HG03196 (cell line): ENCODE data around the gene CAMK2D.
"Not testable (repeated sequence)": the region's sequence is repeated elsewhere in the genome, so short reads cannot be mapped to it uniquely, and the experiment has no call there.

Experiments used
- ATAC-seq: cut with Tn5 transposase; IDR thresholded peaks from one replicate; pipeline ENCODE4 v1.9.1; 2021; ENCODE audit not compliant: unreplicated experiment

The CAMK2D gene

DNA sequence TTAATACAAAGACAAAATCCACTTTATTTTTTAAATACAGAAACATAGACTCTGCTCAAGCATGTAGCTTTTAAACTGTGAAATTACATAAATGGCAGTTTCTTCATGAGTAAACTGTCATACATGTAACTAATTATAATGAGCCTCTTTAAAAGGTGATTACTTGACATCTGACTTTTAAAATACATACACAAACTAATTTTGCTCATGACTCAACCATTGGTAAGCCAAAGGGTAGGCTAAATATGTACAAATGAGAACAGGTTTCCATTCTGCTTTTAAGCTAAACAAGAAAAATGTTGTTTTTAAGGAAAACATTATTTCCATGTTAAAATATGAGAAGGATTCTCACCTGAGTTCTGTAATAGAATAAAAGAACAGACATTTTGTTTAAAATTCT lies 27.9 kb downstream of the CAMK2D start:
- no peak for ATAC-seq

- ATAC-seq = no peak
Observed at GRCh38 chr4:113732967-113733527, 28.5 kb downstream of the CAMK2D start.

GRCh38 chr4:113730467-113731216 lies 30.9 kb downstream of the CAMK2D start:
- no peak for ATAC-seq

DNA sequence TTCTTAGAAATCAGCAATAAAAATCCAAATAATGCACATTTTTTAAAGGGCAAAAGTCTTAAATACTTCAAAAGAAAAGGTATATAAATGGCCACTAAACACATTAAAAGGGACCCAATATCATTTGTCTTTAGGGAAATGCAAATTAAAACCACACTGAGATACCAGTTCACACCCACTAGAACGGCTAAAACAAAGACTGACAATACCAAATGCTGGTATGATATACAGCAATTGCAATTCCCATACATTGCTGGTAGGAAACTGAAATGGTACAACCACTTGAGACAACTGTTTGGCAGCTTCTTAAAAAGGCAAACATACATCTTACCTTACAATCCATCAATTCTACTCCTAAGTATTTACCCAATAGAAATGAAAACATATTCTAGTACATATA lies 33.7 kb downstream of the CAMK2D start:
- ATAC-seq = no peak

GRCh38 chr4:113725963-113726362 lies 35.6 kb downstream of the CAMK2D start:
- no peak for ATAC-seq

DNA sequence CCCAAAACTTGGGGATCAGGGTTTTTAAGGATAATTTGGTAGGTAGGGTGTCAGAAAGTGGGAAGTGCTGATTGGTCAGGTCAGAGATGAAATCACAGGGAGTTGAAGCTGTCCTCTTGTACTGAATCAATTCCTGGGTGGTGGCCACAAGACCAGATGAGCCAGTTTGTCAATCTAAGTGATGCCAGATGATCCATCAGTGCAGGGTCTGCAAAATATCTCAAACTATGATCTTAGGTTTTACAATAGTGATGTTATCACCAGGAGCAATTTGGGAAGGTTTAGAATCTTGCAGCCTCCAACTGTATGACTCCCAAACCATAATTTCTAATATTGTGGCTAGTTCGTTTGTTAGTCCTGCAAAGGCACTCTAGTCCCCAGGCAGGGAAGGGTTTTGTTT lies 43.3 kb downstream of the CAMK2D start:
- ATAC-seq = no peak

- ATAC-seq = no peak
Observed at GRCh38 chr4:113711883-113712662, 49.5 kb downstream of the CAMK2D start.

GRCh38 chr4:113708250-113708649 lies 53.3 kb downstream of the CAMK2D start:
- peak; percentile 56 for ATAC-seq

- no peak for ATAC-seq
Observed at GRCh38 chr4:113707048-113707447, 54.5 kb downstream of the CAMK2D start.

DNA sequence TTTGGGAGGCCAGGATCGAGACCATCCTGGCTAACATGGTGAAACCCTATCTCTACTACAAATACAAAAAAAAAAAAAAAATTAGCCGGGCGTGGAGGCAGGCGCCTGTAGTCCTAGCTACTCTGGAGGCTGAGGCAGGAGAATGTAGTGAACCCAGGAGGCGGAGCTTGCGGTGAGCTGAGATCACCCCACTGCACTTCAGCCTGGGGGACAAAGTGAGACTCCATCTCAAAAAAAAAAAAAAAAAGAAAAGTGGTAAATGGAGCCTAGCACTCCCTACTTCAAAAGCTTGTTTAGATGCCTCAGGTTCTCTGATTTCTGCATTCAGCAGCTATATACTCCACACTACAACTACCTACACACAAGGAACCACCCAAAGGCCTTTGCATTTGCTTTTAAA lies 56.4 kb downstream of the CAMK2D start:
- ATAC-seq = not testable (repeated sequence)

DNA sequence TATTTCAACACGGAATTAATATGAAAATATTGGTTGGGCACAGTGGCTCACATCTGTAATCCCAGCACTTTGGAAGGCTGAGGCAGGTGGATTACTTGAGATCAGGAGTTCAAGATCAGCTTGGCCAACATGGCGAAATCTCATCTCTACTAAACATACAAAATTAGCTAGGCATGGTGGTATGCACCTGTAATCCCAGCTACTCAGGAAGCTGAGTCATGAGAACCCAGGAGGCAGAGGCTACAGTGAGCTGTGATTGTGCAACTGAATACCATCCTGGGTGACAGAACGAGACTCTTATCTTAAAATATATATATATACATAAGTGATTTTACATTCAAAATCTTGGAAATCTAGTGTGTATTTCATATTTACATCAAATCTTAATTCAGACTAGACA lies 58.9 kb downstream of the CAMK2D start:
- not testable (repeated sequence) for ATAC-seq

DNA sequence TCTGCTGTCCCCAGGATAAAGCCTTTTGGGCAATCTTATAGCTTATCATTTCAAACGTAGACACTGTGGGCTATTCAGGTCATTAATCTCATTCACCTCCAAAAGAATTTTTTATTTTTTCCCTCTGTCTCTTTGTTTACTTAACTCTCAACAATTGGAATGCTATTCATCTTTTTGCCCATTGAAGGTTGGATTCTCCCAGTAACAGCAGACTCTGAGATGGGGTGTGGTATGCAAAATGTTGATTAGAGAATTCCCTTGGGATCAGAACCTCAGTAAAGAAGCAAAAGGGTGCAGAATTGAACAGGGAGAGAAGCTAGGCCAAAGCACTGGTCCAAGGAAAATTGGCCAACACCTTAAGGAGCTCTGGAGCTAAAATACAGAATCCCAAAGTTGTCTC lies 60.4 kb downstream of the CAMK2D start:
- no peak for ATAC-seq

- ATAC-seq = no peak
Observed at GRCh38 chr4:113700602-113701150, 60.9 kb downstream of the CAMK2D start.

- ATAC-seq = no peak
Observed at GRCh38 chr4:113699772-113700171, 61.8 kb downstream of the CAMK2D start.

DNA sequence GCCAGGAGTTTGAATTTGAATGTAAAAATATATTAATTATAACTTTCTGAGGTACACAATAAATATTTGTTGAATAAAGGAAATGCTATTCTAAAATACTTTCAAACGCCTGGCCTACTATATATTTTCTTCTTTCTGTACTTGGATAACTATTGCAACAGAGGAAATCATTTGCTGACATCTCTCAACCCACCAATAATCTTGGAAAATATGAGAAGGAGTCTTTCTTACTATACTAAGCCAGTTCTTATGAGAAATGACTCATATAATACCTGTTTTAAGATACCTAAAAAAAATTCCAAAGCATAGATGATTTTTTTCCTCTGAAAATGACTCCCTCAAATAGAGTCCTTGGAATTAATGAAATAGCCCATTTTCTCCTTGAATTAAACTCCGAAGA lies 64.1 kb downstream of the CAMK2D start:
- no peak for ATAC-seq

DNA sequence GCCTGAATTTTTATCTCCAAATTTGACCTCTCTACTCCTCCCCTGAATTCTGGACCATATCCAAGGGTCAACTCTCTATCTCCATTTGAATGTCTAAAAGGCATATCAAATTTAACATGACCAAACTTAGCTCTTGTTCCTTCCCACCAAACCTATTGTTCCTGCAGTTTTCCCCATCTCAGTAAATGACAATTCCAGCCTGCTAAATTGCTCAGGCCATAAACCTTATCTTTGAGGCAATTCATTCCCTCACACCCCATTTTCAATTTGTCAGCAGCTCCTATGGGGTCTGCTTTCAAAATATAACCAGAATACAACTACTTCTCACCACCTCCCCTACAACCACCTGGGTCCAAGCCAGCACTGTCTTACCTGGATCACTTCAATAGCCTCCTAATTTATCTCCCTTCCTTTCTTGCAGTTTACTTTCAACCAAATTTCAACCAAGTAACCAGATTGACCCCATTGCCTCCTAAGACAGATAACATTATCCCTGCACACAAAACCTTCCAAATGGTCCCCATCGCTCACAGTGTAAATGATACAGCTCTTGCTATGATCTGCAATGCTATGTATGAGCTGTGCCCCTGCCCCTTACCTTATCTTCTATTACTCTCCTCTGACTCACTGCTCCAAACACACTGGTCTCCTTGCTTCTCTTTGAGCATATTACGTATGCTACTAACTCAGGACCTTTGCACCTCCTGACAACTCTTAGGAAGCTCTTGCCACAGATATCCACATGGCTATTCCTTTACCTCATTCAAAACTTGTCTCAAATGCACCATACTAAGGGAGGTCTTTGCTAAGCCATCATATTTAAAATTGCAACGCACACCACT lies 66.0 kb downstream of the CAMK2D start:
- no peak for ATAC-seq

DNA sequence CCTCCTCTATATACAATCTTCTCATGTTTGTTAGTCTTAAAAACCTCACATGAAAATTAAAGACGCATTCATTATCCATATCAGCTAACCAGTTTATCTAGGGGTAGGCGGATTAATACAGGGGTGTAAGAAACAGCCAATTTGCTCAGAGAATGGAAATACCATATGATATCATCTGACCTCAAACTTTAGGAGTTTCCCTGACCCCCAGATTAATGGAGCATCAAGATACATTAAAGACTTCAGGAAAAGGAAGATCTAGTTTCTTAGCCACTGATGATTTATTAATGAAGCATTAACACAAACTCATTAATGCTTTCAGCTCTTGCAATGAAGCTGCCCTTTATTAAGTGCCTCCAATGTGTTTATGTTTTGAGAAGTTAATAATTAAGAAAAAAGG lies 67.5 kb downstream of the CAMK2D start:
- ATAC-seq = no peak

- peak; percentile 70 for ATAC-seq
Observed at GRCh38 chr4:113692809-113693411, 68.6 kb downstream of the CAMK2D start.

DNA sequence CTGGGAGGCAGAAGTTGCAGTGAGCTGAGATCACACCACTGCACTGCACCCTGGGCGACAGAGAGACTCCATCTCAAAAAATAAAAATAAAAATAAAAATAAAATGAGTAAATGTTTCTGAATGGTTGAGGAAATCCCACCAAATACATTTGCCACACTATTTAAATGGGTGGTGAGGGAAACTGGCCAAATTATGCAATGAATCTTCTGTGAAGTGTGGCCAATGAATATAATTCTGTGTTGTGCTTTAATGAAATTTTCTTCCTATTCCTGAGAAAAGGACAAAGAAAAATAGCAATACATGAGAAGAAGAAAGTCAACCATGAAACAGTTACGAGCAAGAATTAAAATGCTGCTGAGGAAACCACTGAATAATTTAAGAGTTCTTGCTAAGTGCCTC lies 69.9 kb downstream of the CAMK2D start:
- no peak for ATAC-seq

DNA sequence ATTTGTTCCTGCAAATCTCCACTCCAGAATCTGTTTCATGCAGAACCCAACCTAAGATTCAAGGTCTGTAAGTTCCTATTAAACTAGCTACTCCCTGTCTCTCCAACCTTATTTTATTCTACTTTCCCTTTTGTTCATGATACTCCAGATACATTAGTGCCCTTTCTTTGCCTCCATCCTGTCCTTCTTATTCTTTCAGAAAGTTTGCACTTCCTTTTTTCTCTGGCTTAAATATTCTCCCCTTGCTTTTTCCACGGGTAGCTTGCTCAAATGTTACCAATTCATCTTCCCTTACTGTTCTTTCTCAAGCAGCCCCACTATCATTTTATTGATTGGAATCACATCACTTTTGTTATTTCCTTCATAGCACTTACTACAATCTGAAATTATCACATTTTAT lies 72.1 kb downstream of the CAMK2D start:
- ATAC-seq = no peak
